Hematopoietic multipotent progenitor cell treated with erythropoietin and hydrocortisone succinate and interleukin-3 and kit ligand, for 15 days (in vitro differentiated cells): ENCODE results near the gene TSPAN18.

Experiments
- DNase-seq: peaks from one replicate; pipeline ENCODE4 v3.0.0-alpha.2; 2015; ENCODE audit warnings: low spot score

TSPAN18 gene

GRCh38 chr11:44942029-44942955, 215.5 kb downstream of the TSPAN18 start:
- DNase-seq: no peak

- no peak for DNase-seq
Observed at GRCh38 chr11:44943118-44943517, 216.4 kb downstream of the TSPAN18 start.

- DNase-seq: no peak
Observed at GRCh38 chr11:44943696-44944095, 216.9 kb downstream of the TSPAN18 start.

GRCh38 chr11:44944181-44944852, 217.6 kb downstream of the TSPAN18 start:
- DNase-seq: no peak

GRCh38 chr11:44944853-44945235, 218.1 kb downstream of the TSPAN18 start:
- no peak for DNase-seq

- DNase-seq: no peak
Observed at GRCh38 chr11:44945666-44946065, 218.9 kb downstream of the TSPAN18 start.

- DNase-seq: no peak
Observed at GRCh38 chr11:44946263-44946662, 219.5 kb downstream of the TSPAN18 start.

- no peak for DNase-seq
Observed at GRCh38 chr11:44947114-44947513, 220.4 kb downstream of the TSPAN18 start.

GRCh38 chr11:44948155-44948554, 221.4 kb downstream of the TSPAN18 start:
- no peak for DNase-seq

- DNase-seq: no peak
Observed at GRCh38 chr11:44949160-44950030, 222.6 kb downstream of the TSPAN18 start.

GRCh38 chr11:44950031-44950624, 223.4 kb downstream of the TSPAN18 start:
- no peak for DNase-seq

- no peak for DNase-seq
Observed at GRCh38 chr11:44950625-44951476, 224.1 kb downstream of the TSPAN18 start, which contains the start of gene TP53I11. TP53I11 (minus strand) TSS chr11:44950883; CDS start chr11:44938335, 12,548 bp downstream.

GRCh38 chr11:44952082-44952481, 225.3 kb downstream of the TSPAN18 start:
- no peak for DNase-seq

- no peak for DNase-seq
Observed at GRCh38 chr11:44952500-44953260, 225.9 kb downstream of the TSPAN18 start.

GRCh38 chr11:44954051-44954906, 227.5 kb downstream of the TSPAN18 start:
- DNase-seq: no peak

- DNase-seq: no peak
Observed at GRCh38 chr11:44955015-44955738, 228.4 kb downstream of the TSPAN18 start.

GRCh38 chr11:44957040-44957515, 230.3 kb downstream of the TSPAN18 start:
- no peak for DNase-seq
